Posterior cingulate gyrus (tissue), 11 donors: ENCODE measurements around the gene R3HDM2.

ENCODE experiments used
- DNase-seq, 10 donors: peaks; one replicate each; pipeline versions ENCODE4 v3.0.0 to v3.0.0-alpha.2; 2020 to 2021; ENCODE audit warnings: mixed read lengths in 3 of 10
- intact Hi-C: fragments of 100-400 bp; cut with DNase I; formaldehyde crosslinking; loops from one replicate; pipeline ENCODE4 v1.15.1; 2023

R3HDM2 gene

GRCh38 chr12:57213058-57213715 lies 217.7 kb downstream of the R3HDM2 start:
- intact Hi-C loops, result loop anchor here (1.0 kb wide), 2 partner anchors 26 to 30 kb away; no protein-coding TSS in a partner anchor
- peak; percentile 84 to 98 (median 89) for DNase-seq

GRCh38 chr12:57212701-57213057 lies 218.2 kb downstream of the R3HDM2 start:
- intact Hi-C loops, result loop anchor here (1.0 kb wide), 2 partner anchors 27 to 31 kb away; no protein-coding TSS in a partner anchor
- no peak for DNase-seq

- no peak for DNase-seq
- intact Hi-C loops, result no loop called here
These were observed 218.8 kb downstream of the R3HDM2 start for GRCh38 chr12:57211791-57212700.

GRCh38 chr12:57210926-57211692 lies 219.7 kb downstream of the R3HDM2 start:
- no peak for DNase-seq
- intact Hi-C loops, result no loop called here

- DNase-seq, result no peak
- intact Hi-C loops, result no loop called here
These were observed 220.4 kb downstream of the R3HDM2 start for GRCh38 chr12:57210461-57210860.

- intact Hi-C loops, result no loop called here
- DNase-seq, result no peak
These were observed 220.9 kb downstream of the R3HDM2 start for GRCh38 chr12:57209916-57210315.

GRCh38 chr12:57208631-57209282 lies 222.1 kb downstream of the R3HDM2 start:
- DNase-seq, result peak in 9 of 10 donors; percentile 54 to 95 (median 74)

GRCh38 chr12:57207731-57208630 lies 222.9 kb downstream of the R3HDM2 start:
- DNase-seq, result no peak
- intact Hi-C loops, result no loop called here

More at GRCh38 chr12:57208631-57209282, 222.1 kb downstream of the R3HDM2 start:
- intact Hi-C loops, result no loop called here

- DNase-seq, result no peak
- intact Hi-C loops, result no loop called here
These were observed 224.9 kb downstream of the R3HDM2 start for GRCh38 chr12:57205931-57206330.

GRCh38 chr12:57205186-57205585 lies 225.7 kb downstream of the R3HDM2 start:
- intact Hi-C loops, result no loop called here

GRCh38 chr12:57204454-57204853 lies 226.4 kb downstream of the R3HDM2 start:
- DNase-seq, result no peak
- intact Hi-C loops, result no loop called here

More at GRCh38 chr12:57205186-57205585, 225.7 kb downstream of the R3HDM2 start:
- DNase-seq, result no peak

- DNase-seq, result no peak
- intact Hi-C loops, result no loop called here
These were observed 227.1 kb downstream of the R3HDM2 start for GRCh38 chr12:57203791-57204190.
